Measurements from ENCODE around the gene RNF167. TPM values are rescaled to one million over a fixed set of nuclear protein-coding genes. Genes with fewer than 3 reads are reported as not detected.

RNF167 gene
- total RNA-seq: 10 to 100 TPM; 76.2 to 95.6 TPM
- long read RNA-seq, transcript RNF167-201 (10 exons, 1,915 nt): minor isoform, 7 of 31 reads
- long read RNA-seq, transcript RNF167-211 (9 exons, 1,757 nt): major isoform, 8 of 31 reads
- long read RNA-seq, partial matches to known transcripts: 0 of 31 reads
- long read RNA-seq, other reads (novel, unspliced or antisense): 16 of 31 reads

- intact Hi-C loops (cut with DNase I): no loop called here
- DNase-seq (peak; percentile 96), ATAC-seq (peak; percentile 93 to 94)
These were observed at the start of gene RNF167, which contains the start of gene SLC25A11 for GRCh38 chr17:4939796-4940554. Gene RNF167, plus strand, starts transcription at chr17:4940268. Its CDS starts 642 bp downstream, at chr17:4940910. Gene SLC25A11, minus strand, starts transcription at chr17:4940046. Its CDS starts 136 bp downstream, at chr17:4939910.

GRCh38 chr17:4891411-4892410 lies 48.4 kb upstream of the RNF167 start:
- intact Hi-C loops (cut with DNase I): no loop called here
- ATAC-seq (no peak), DNase-seq (no peak)

DNA sequence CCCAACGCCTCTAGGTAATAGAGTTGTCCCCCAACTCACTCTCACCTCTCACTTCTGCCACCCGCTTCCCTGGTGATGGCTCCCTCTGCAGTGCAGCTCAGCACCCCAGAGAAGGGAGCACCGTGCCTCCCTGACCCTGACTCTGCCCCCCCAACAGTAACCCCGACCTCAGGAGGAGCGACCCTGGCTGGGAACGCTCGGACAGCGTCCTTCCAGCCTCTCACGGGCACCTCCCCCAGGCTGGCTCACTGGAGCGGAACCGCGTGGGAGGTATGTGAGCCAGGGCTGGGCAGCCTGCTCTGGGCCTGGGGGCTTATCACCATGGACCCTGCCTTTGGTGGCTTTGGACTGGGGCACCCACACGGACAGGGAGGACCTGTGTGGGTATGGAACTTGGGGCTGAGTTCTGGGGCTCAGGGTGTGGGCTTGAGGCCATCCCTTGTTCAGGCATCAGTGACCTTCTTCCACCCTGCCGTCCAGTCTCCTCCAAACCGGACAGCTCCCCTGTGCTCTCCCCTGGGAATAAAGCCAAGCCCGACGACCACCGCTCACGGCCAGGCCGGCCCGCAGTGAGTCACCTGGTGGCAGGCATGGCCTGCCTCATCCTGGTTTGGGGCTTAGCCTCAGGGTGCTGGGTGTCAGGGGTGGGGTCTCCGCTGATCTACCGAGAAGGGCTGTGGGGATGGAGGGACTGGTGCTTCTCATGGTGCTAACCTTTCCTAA lies 47.4 kb upstream of the RNF167 start:
- no peak for ATAC-seq
- intact Hi-C loops (cut with DNase I): no loop called here
- peak; percentile 24 for DNase-seq

DNA sequence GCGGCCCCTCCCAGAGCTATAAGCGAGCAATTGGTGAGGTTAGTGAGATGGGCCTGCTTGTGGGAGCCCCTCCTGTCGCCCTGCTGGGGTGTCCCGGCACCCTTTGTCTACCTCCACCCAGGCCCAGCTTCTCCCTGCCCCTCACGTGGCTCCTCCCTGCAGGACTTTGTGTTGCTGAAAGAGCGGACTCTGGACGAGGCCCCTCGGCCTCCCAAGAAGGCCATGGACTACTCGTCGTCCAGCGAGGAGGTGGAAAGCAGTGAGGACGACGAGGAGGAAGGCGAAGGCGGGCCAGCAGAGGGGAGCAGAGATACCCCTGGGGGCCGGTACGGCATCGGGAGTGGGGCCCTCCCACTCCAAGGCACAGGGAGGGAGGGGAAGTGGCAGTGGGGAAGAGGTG lies 46.8 kb upstream of the RNF167 start:
- no peak for ATAC-seq
- intact Hi-C loops (cut with DNase I): no loop called here
- peak; percentile 22 for DNase-seq

DNA sequence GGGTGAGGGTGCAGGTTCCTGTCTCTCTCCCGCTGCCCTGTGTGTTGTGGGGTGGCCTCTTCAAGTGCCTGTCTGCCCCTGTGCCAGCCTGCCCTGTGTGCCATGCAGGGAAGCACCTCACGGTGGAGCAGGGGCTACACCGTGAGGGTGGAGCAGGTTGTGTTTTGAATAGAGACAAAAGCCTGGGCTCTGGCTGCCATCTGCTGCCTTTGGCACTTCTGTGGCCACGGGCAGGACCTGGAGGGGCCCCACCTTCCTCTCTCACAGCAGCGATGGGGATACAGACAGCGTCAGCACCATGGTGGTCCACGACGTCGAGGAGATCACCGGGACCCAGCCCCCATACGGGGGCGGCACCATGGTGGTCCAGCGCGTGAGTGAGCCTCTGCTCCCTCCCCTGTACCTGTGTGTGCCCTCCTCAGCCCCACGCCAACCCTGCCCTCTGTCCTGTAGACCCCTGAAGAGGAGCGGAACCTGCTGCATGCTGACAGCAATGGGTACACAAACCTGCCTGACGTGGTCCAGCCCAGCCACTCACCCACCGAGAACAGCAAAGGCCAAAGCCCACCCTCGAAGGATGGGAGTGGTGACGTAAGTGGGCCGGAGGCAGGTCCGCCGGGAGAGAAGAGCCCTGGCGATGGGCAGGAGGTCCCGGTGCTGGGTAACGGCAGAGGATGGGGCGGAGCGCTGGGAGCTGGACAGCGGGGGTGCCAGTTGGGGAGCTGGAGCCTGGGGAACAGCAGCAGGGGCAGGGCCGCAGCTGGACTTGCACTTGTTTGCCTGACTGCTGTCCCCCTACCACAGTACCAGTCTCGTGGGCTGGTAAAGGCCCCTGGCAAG lies 46.1 kb upstream of the RNF167 start:
- ATAC-seq: no peak
- peak; percentile 24 for DNase-seq
- intact Hi-C loops (cut with DNase I): no loop called here

DNA sequence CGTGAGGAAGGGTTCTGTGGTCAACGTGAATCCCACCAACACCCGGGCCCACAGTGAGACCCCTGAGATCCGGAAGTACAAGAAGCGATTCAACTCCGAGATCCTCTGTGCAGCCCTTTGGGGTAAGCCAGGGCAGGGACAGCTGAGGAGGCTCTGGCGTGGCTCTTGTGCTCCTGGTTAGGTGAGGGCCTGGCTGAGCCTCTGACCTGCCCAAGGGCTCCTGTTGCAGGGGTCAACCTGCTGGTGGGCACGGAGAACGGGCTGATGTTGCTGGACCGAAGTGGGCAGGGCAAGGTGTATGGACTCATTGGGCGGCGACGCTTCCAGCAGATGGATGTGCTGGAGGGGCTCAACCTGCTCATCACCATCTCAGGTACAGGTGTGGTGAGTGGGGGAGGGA lies 44.9 kb upstream of the RNF167 start:
- DNase-seq: no peak
- intact Hi-C loops (cut with DNase I): no loop called here
- ATAC-seq: no peak

DNA sequence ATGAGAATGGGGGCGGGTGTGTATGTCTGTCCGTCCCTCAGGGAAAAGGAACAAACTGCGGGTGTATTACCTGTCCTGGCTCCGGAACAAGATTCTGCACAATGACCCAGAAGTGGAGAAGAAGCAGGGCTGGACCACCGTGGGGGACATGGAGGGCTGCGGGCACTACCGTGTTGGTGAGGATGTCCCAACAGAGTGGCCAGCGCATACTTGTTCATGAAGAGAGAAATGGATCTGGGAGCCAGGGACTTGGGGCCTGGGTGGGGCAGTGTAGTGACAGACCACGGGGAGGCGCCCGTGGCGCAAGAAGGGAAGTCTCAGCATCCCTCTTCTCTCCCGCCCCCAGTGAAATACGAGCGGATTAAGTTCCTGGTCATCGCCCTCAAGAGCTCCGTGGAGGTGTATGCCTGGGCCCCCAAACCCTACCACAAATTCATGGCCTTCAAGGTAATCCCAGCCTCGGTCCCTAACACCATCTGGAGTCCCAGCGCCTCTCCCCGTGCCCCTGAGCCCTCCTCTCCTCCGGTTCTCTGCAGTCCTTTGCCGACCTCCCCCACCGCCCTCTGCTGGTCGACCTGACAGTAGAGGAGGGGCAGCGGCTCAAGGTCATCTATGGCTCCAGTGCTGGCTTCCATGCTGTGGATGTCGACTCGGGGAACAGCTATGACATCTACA lies 44.3 kb upstream of the RNF167 start:
- intact Hi-C loops (cut with DNase I): no loop called here
- peak; percentile 22 for DNase-seq
- ATAC-seq: no peak

- intact Hi-C loops (cut with DNase I): no loop called here
- no peak for ATAC-seq
- DNase-seq: peak; percentile 19
These were observed 43.5 kb upstream of the RNF167 start for GRCh38 chr17:4896332-4897197.

- ATAC-seq (no peak), DNase-seq (peak; percentile 30)
- intact Hi-C loops (cut with DNase I): no loop called here
These were observed 42.8 kb upstream of the RNF167 start for GRCh38 chr17:4897198-4897687.

GRCh38 chr17:4897785-4898184 lies 42.3 kb upstream of the RNF167 start:
- intact Hi-C loops (cut with DNase I): no loop called here
- peak; percentile 20 for DNase-seq
- no peak for ATAC-seq

GRCh38 chr17:4898351-4898750 lies 41.7 kb upstream of the RNF167 start:
- intact Hi-C loops (cut with DNase I): no loop called here
- peak; percentile 19 for DNase-seq
- no peak for ATAC-seq

- intact Hi-C loops (cut with DNase I): no loop called here
These were observed 41.1 kb upstream of the RNF167 start for GRCh38 chr17:4898927-4899326.

DNA sequence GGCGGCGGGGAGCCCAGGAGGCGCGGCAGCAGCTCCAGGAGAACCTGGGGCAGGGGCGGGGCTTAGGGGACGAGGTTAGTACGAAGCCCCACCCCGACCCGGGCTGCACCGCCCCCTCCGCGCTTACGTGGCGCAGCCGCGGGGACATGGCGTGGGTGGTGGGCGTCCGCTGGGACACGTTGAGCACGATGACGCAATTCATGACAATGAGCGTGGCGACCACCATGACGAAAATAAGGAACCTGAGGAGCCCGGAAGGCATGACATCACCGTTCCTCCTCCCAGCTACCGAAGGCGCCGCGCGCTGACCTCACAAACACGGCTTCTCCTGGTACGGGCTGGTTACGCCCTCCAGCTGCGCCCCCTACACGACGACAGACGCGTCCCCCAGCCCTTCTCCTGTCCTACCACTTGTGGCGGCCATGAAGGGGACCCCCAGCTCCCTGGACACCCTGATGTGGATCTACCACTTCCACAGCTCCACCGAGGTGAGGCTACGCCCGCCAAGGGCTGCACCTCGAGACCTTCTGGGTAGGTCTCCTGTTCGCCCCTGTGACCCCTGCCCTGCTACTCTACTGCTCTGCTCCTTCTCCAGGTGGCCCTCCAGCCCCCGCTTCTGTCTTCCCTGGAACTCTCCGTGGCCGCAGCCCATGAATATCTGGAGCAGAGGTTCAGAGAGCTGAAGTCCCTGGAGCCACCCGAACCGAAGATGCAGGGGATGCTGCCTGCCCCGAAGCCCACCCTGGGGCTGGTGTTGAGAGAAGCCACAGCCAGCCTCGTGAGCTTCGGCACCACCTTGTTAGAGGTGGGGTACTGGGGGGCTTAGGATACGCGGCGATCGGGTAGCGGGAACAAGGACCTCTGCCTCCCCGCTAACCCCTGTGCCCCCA lies 40.5 kb upstream of the RNF167 start, which contains the start of gene C17orf107:
Gene C17orf107 (plus strand): TSS at position 196 of the 890 bp plus-strand sequence. CDS start 227 bp downstream, at position 423.
- ATAC-seq (peak; percentile 56 to 65), DNase-seq (peak; percentile 90)
- intact Hi-C loops (cut with DNase I): loop anchor here (5.0 to 10.0 kb wide), 2 partner anchors 85 to 187 kb away; partner anchors contain the start of genes ARRB2 (in 1 of the 2) and CAMTA2 (in 1 of the 2)

More at GRCh38 chr17:4898927-4899326, 41.1 kb upstream of the RNF167 start:
- peak; percentile 55 for DNase-seq
- ATAC-seq: peak in 1 of 2 donors; percentile 0

DNA sequence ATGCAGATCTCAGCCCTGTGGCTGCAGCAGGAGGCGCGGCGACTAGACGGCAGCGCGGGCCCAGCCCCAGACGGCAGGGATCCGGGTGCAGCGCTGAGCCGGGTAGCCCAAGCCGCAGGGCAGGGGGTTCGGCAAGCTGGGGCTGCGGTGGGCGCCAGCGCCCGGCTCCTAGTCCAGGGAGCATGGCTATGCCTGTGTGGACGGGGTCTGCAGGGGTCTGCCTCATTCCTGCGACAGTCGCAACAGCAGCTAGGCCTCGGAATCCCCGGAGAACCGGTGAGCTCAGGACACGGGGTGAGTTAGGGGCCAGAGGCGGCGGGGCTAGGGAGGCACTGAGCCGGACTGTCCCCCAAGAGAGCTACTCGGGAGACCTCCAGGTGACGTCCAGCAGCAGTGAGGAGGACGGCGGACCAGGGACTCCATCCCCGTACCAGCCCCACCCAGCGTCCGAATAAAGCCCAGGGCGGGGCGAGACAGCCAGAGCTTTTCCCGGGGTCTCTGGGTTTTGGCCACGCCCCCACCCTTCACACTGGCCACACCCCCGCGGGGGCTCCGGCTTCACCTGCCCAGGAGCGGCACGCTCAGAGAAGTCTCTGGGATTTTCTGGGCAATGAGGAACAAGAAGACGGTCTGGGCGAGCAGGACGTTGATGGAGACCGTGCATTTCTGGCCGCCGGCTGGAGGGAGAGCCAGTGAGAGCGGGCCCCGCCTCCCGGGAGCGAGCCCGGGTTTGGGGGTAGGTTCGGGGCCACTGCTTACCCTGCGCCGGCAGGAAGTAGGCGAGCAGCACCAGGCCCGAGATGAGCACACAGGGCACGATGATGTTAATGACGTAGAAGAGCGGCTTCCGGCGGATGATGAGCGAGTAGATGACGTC lies 39.6 kb upstream of the RNF167 start:
- intact Hi-C loops (cut with DNase I): loop anchor here (5.0 to 10.0 kb wide), 2 partner anchors 84 to 188 kb away; partner anchors contain the start of genes ARRB2 (in 1 of the 2) and CAMTA2 (in 1 of the 2)
- DNase-seq (no peak), ATAC-seq (peak in 1 of 2 donors; percentile 0)

Measured in left cardiac atrium (tissue), 4 donors.